NCI-H2029 treated with DMSO at 0.1 percent for 48 hours (cell line): ENCODE measurements around the gene GJC2.
"Not testable (repeated sequence)": the region's sequence is repeated elsewhere in the genome, so short reads cannot be mapped to it uniquely, and the experiment has no call there.

Experiments used
- DNase-seq: peaks from one replicate; lab custom pipeline; 2025; lab: John Stamatoyannopoulos, UW

The GJC2 gene

DNA sequence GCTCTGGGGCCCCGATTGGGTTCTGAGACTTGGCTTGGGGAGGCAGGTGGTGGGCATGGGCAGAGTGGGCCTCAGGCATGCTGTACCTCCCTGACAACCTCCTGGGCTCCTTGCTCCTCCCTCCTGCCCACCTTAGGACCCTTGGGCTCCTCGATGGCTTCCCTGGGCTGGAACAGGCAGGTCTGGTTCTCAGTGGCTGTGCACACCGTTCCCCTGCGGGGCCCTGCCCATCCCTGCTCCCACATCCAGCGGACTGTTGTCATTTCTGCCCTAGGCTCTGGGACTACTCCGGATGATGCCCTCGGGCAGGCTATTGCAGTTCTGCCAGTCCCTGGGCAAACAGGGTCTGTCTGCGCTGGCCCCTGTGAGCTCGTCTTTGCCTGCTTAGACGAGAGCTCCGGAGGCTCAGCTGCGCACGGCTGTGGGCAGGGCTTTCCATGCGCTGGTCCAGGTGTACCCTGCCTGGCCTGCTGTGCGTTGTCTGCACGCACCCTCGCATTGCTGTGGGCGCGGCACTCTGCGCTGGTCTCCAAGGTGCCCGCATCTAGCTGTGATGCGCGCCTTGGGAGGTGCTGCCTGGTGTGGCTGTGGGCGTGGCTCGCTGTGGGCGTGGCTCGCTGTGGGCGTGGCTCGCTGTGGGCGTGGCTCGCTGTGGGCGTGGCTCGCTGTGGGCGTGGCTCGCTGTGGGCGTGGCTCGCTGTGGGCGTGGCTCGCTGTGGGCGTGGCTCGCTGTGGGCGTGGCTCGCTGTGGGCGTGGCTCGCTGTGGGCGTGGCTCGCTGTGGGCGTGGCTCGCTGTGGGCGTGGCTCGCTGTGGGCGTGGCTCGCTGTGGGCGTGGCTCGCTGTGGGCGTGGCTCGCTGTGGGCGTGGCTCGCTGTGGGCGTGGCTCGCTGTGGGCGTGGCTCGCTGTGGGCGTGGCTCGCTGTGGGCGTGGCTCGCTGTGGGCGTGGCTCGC, 24.1 kb downstream of the GJC2 start:
- DNase-seq: not testable (repeated sequence)

GRCh38 chr1:228174482-228175315, 25.0 kb downstream of the GJC2 start:
- DNase-seq: no peak

DNA sequence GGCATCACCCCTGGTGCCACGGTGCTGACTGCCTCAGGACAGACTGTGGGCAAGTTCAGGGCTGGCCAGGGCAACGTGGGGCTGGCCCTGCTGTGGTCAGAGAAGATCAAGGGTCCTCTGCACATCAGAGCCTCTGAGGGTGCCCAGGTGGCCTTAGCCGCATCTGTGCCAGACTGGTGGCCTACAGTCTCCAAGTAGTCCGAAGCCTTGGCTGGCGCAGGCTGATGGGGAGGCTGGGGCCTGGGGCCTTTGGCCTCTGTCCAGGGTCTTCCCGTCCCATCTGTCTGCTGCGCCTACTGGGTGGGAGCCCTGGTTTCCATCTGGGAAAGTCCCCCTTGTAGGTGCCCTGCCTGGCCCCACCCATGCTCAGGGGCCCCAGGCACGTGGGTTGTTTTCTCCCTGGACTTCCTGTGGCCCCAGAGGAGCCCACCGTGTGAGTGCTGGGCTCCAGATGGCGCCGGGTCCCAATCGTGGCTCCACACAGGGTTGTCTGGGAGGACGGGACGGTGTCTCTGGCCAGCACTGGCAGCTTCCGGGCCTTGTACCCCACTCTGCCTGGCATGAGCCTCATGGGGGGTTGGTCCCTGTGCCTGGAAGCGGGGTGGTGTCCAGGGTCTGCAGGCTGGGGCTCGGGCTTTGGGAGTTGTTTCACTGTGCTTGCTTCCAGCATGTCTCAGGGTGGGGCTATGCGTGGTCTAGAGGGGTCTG, 25.7 kb downstream of the GJC2 start:
- no peak for DNase-seq

DNA sequence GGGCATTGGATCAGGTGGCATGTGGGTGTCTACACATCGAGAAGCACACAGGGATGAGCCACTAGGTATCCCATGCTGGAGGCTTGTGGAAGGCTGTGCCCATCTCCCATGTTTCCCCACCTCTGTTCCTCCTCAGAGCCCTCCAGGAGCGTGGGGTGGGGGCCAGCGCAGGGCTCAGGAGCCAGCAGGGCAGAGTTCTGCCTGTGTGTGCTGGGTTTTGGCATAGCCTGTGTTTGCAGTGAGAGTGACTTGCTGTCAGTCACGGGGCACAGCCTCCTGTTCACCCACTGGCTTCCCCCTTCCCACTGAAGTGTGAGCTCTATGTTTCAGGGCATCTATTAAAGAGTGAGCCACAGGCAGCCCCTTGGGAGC, 26.3 kb downstream of the GJC2 start:
- no peak for DNase-seq

- no peak for DNase-seq
These were observed 26.9 kb downstream of the GJC2 start for GRCh38 chr1:228176461-228177182.

GRCh38 chr1:228177183-228177475, 27.4 kb downstream of the GJC2 start:
- no peak for DNase-seq

GRCh38 chr1:228177721-228178710, 28.3 kb downstream of the GJC2 start:
- no peak for DNase-seq

GRCh38 chr1:228178737-228179684, 29.3 kb downstream of the GJC2 start:
- no peak for DNase-seq

DNA sequence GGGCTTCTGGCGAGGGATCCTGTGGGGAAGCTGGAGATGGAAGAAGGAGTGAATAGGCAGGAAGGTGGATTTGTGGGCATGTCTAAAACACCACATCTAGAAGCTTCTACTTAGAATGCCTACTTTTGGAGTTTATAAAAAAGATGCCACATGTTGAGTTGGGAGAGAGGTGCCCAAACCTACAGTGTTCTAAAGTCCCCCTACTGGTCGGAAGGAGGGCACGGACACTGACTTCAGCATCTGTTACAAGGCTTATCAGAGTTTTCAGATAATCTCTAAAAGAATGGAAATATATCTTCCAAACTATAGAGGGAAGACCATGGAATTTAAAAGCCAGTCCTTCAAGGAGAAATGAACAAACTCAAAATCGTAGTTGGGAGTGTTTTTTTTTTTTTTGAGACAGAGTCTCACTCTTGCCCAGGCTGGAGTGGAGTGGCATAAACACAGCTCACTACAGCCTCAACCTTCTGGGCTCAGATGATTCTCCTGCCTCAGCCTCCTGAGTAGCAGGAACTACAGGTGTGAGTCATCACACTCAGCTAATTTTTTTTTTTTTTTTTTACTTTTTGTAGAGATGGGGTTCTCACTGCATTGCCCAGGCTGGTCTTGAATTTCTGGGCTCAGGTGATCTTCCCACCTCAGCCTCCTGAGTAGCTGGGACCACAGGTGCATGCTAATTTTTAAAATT, 30.7 kb downstream of the GJC2 start:
- DNase-seq: no peak

DNA sequence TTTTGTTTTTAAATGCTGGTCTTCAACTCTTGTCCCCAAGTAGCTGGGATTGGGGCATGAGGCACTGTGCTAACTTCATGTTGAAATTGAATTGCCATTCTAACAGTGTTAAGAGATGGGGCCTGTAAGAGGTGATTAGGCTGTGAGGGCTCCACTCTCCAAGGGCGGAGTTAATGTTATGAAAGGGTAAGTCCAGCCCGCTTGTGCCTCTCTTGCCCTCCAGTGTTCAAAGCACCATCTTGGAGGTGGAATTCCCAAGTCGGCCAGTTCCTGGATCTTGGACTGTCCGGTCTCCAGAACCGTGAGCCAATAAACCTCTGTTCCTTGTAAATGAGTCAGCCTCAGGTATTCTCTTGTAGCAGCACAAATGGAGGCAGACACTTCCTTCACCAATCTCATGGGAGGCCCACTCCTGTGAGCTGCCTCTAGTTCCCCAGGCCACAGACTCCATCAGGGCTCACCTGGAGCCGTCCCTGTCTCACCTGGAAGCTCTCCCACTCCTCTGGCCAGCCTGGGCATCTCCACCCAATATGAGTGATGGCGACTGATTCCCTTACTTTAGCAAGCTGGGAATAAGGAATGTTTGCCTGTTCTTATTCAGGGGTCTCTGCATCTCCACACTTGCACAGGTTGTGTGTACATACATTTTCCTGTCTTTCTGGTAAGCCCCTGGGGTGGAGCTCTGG, 31.4 kb downstream of the GJC2 start:
- no peak for DNase-seq

- DNase-seq: no peak
These were observed 31.9 kb downstream of the GJC2 start for GRCh38 chr1:228181645-228182034.

DNA sequence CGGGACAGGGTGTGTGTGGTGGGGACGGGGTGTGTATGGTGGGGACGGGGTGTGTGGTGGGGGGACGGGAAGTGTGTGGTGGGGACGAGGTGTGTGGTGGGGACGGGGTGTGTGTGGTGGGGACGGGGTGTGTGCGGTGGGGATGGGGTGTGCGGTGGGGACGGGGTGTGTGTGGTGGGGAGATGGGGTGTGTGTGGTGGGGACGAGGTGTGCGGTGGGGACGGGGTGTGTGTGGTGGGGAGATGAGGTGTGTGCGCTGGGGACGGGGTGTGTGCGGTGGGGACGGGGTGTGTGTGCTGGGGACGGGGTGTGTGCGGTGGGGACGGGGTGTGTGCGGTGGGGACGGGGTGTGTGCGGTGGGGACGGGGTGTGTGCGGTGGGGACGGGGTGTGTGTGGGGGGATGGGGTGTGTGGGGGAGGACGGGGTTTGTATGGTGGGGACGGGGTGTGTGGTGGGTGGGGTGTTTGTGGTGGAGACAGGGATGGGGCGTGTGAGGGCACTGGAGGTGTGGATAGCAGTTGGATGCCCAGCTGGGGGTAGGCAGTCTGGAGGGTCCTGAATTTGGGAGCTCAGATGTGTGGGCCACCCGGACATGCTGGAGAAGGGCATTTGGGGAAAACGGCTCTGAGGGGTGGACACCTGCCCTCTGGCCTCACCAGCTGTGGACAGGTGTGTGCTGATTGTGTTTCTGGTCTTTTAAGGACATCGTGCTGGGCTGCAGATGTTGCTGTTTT, 32.7 kb downstream of the GJC2 start:
- no peak for DNase-seq

GRCh38 chr1:228184152-228184551, 34.4 kb downstream of the GJC2 start:
- no peak for DNase-seq

DNA sequence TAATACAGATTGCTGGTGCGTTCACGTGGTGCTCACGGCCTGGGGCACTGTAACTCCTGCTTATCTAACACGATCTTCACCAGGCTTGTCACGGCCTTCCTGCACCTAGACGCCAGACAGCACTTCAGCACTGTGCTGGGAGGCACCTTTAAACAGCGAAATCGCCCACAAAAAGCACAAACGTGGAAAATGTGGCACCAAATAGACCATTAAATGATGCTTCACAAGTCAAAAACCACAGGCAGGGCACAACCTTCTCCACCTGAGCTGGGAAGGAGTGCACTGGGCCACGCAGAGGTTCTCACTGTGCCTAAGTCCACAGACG, 35.9 kb downstream of the GJC2 start:
- DNase-seq: no peak

GRCh38 chr1:228188249-228188648, 38.5 kb downstream of the GJC2 start:
- not testable (repeated sequence) for DNase-seq

GRCh38 chr1:228190182-228190581, 40.5 kb downstream of the GJC2 start:
- no peak for DNase-seq

GRCh38 chr1:228190778-228191177, 41.0 kb downstream of the GJC2 start:
- no peak for DNase-seq

DNA sequence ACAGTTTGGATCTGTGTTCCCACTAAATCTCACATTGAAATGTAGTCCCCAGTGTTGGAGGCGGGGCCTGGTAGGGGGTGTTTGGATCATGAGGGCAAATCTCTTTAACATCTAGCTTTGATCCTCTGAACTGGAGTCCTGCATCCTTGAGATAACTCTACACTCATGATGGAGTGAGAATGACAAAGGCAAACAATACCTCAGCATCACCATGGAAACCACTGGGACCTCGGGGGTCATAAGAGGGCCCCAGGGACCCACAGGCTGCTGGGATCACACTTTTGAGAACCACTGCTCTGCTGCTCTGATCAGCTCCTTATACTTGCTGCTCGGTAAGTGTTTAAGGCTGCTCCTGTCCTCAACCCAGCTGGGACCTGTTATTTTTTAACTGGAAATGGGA, 44.7 kb downstream of the GJC2 start:
- DNase-seq: no peak
